ENCODE data around the gene RICTOR.

Gene RICTOR

GRCh38 chr5:39074017-39074814 lies at the start of gene RICTOR:
RICTOR (minus strand) TSS chr5:39074399; CDS start chr5:39074377, 22 bp downstream.
- peak; percentile 94 for DNase-seq

- no peak for DNase-seq
These were observed 47.7 kb upstream of the RICTOR start for GRCh38 chr5:39121922-39122321.

GRCh38 chr5:39121315-39121714 lies 47.1 kb upstream of the RICTOR start:
- no peak for DNase-seq

- DNase-seq: no peak
These were observed 45.8 kb upstream of the RICTOR start for GRCh38 chr5:39120052-39120420.

- DNase-seq: no peak
These were observed 45.3 kb upstream of the RICTOR start for GRCh38 chr5:39119404-39120051.

GRCh38 chr5:39118638-39119037 lies 44.4 kb upstream of the RICTOR start:
- no peak for DNase-seq

GRCh38 chr5:39117401-39117800 lies 43.2 kb upstream of the RICTOR start:
- peak; percentile 55 for DNase-seq

- DNase-seq: no peak
These were observed 42.4 kb upstream of the RICTOR start for GRCh38 chr5:39116344-39117170.

GRCh38 chr5:39115644-39116343 lies 41.6 kb upstream of the RICTOR start:
- DNase-seq: no peak

GRCh38 chr5:39114155-39114554 lies 40.0 kb upstream of the RICTOR start:
- DNase-seq: no peak

- DNase-seq: no peak
These were observed 39.3 kb upstream of the RICTOR start for GRCh38 chr5:39113354-39113953.

- DNase-seq: no peak
These were observed 35.4 kb upstream of the RICTOR start for GRCh38 chr5:39109606-39110005.

GRCh38 chr5:39108987-39109386 lies 34.8 kb upstream of the RICTOR start:
- DNase-seq: no peak

GRCh38 chr5:39107350-39107749 lies 33.2 kb upstream of the RICTOR start:
- DNase-seq: no peak

GRCh38 chr5:39106322-39106721 lies 32.1 kb upstream of the RICTOR start:
- peak; percentile 35 for DNase-seq

- no peak for DNase-seq
These were observed 30.0 kb upstream of the RICTOR start for GRCh38 chr5:39104221-39104620.

GRCh38 chr5:39102684-39103155 lies 28.5 kb upstream of the RICTOR start:
- peak; percentile 41 for DNase-seq

GRCh38 chr5:39100851-39101396 lies 26.7 kb upstream of the RICTOR start:
- DNase-seq: peak; percentile 97

GRCh38 chr5:39100301-39100850 lies 26.2 kb upstream of the RICTOR start:
- no peak for DNase-seq

- no peak for DNase-seq
These were observed 25.6 kb upstream of the RICTOR start for GRCh38 chr5:39099831-39100230.

GRCh38 chr5:39093352-39093751 lies 19.2 kb upstream of the RICTOR start:
- DNase-seq: peak; percentile 35
